SK-N-MC (cell line): Measurements from ENCODE around the gene AHNAK.

Source experiments
- EZH2 ChIP-seq: fragments of 200-600 bp; sonication (generic); IDR thresholded peaks from one replicate; pipeline ENCODE4 v1.6.1; 2017; ENCODE audit warnings: antibody characterized with exemption
- FOXP2 ChIP-seq: optimal IDR thresholded peaks from 2 replicates; pipeline ENCODE3; 2011; ENCODE audit warnings: mild to moderate bottlenecking, moderate library complexity; ENCODE audit not compliant: insufficient read depth; ENCODE audit errors: extremely low read length, control extremely low read depth
- POLR2AphosphoS5 ChIP-seq: IDR thresholded peaks from 2 replicates; pipeline ENCODE4 v1.6.1; 2012; ENCODE audit warnings: mild to moderate bottlenecking, low read depth, low read length, borderline replicate concordance

DNA sequence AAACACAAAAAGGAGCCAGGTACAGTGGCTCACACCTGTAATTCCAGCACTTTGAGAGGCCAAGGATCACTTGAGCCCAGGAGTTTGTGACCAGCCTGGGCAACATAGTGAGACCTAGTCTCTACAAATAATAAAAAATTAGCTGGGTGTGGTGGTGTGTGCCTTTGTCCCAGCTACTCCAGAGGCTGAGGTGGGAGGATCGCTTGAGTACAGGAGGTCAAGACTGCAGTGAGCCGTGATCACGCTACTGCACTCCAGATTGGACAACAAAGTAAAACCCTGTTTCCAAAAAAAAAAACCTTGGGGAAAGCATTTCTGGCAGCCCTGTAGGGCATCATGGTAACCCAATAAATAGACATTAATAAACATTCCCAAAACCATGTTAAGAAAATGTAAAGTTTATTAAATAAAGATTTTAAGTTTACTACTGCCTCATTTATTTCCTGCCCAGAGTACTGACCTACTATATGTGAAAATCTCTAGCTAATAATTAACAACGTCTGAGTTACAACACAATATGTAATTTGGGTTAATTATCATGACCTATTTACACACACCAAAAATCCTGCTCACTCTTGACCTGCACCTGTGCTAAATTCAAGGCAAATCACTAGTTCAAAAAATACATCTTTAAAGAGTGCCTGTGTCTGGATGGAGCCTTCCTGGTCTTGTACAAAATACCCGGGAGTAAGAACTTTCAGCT, 18.6 kb upstream of the AHNAK start:
- no peak for TF ChIP-seq EZH2
- TF ChIP-seq POLR2AphosphoS5 = no peak
- no peak for TF ChIP-seq FOXP2
